Inferior parietal cortex (tissue), 1 donor: ENCODE measurements around the gene RAB8B.

ENCODE experiments used
- DNase-seq: peaks from one replicate; pipeline ENCODE4 v3.0.0-alpha.2; 2016; ENCODE audit errors: extremely low spot score

Gene RAB8B

DNA sequence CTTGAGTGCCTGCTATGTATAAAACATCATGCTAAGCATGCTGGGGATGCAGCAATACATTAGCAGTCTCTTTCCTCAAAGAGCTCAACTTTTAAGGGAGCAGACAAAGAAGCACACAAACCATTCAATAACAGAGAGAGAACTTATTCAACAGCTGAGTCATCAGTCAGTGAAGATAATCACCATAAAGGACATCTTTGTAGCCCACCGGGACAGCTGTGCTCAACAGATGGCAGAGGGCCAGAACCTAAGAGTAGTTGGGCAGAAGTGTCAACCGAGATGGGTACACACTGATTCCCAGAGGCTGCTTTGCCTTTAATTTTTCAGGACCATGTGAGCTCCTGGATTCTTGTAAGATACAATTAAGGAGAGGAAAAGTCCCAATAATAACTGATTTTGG is 4.2 kb upstream of the RAB8B start:
- no peak for DNase-seq

DNA sequence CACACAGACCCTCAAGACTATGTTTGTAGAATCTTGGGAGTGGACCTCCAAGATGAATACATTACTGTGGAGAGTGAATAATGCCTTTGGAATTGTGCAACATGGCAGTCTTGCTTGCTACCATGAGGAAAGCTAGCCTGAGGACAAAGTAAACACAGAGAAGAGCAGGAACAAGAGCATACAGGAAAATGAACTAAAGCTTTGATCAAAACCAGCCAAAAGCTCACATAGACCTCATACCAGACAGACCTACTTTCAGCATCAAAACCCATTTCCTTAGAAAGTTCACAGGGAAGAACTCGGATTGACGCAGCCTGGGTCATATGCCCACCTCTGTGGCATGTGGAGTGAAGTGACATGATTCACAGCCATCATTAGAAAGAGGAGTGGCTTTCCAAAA is 3.3 kb upstream of the RAB8B start:
- no peak for DNase-seq

DNA sequence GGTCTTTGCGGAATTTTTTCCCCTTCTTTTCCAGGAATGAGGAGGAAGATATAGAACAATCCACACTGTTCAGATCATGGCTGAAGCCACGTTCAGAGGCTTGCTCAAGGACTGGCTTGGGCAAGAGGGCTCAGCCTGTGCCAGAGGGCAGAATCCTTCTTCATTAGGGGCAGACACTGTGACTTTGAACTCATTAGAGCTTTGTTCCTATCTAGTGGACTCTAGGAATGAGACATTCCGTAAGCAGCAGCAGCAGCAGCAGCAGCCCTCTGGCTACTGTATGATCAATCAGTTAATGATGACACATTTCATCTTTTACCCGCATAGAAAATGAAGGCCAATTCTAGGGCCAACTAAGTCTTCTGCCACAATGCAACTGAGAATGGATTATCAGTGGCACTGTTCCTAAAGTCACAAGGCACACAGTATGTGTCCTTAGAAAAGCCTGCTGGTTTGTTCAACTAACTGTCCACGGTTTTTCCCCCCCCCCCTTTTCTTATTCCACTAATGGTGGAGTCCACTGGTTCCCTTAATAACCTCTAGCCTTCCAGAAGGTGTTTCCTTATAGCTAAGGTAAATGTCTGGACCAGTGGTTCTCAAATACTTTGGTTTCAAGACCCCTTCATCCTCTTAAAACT is 1.7 kb upstream of the RAB8B start:
- DNase-seq = no peak

DNA sequence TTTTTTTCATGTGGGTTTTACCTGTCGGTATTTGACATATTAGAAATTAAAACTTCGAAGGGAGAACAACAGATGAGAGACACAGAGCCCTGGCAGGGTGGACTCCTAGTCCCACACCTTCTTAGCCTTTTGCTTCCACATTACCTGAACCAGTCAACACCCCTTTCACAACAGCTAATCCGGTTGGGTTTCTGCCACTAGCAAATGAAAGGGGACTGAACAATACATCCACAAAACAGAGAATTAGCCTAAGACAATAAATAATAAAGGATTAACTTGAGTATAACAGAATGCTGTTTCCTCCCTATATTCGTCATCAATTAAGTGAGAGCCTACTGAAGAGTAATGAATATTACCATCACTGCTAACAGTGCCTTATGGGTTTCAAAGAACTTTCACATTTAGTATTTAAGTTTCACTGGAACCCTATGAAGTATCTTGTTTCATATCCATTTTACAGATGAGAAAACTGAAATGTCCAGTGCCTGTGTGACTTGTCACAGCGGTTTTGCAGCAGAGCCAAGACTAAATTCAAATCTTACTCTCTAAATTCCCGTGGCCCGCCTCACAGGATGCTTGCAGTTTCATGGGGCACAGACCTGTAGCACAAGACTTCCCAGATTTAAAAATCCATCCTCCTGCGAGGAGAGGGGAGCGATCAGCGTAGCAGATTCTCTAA is 1.0 kb upstream of the RAB8B start:
- no peak for DNase-seq

DNA sequence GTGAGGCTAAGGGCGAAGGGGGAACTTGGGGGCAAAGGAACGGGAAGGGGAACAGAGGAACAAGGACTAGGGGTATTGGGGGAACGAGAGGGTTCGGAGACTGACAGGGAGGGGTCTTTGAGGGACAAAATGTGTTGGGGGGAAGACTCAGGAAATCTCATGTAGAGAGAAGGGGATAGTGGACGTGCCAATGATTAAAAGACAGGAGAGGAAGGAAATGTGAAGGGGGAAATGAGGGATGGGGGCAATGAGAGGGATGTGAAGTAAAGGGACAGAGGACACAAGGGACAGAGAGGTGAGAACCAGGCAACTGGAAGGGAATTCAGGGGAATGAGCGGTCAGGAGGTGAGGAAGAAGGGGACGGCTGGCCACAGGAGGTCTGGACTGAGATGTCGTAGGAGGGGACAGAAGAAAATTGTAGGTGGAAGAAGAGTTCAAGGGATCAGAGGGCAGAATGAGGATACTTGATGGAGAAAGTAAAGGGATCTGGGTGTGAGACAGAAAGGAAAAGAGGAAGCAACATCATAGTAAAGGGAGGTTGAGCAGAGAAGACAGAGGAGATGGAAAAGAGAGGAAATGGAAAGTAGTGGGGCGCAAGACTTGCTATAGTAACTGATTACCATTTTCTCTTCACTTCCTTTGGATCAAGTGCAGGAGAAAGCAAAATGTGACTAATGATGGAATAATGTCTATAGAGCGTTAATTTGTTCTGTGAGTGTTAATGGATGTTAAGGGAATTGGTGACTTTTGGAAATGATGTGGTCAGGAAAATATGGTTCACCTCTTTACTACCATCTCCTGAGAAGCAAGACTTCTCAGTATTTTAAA is 749 bp downstream of the RAB8B start:
- DNase-seq = no peak

DNA sequence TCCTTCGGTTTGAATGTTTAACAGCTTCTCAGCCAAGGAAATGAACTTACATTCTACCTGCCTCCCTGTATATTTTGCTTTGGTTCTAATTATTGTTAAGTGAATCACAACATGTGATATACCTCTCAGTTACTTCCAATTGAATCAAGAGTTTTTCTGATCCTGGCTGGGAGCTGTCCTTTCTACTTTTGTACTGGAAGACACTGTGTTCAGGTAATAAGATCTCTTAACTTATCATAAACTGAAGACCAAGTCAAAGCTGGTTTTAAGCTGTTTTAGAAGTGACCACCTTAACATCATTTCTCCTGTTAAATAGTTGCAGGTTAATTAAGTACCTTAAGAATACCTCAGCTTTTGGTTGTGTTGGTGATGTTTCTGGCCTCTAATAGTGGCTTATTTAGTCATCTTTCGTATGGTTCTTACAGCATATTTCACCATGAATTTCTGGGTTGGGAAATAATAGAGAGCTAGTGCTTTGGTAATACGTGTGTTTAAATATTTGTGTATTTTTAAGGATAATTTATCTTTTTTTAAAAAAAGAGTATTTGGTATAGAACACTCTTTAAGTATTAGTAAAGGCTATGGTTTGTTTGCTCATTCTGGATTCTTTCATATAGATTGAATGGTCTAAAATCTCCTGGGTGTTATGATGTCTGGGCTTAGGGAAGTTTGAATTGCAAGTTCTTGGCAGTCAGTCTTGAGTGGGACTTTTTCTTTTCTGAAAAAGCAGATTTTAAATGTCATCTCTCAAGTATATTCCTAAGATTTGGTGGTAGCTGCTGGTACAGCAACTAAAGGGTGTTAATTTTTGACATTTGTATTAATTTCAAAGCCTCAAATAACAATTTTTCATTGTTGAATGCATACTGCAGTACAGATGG is 1.6 kb downstream of the RAB8B start:
- DNase-seq = no peak

DNA sequence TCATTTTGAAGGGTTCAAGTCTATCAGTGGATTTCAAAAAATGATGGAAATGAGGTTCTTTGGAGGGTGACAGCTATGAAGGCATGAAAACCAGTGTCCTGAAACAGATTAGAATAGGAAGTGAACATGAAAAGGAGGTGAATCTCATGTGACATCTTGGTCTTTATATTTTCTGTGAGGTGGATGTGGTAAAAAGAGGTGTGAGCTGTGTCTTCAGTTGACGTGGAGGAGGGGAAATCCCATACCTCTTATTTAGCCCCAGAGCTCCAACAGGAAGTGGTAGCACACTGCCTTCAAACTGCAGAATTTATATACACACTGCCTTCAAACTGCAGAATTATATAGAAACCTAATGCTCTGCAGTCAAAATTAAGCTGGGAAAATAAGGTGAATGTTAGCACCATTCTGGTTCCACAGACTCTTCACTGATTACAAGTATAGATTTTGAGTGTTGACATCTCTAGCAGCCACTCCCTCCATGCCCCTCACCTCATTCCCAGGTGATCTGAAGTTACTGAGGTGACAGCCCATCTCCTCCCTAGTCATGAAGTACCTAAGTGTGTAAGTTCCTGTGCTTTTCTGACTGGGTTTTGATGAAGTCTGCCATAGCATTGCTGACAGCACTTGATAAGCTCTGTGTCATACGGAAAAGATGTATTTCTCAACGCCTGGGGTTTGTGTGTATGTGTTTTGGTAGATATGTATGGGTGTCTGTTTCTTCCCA is 2.7 kb downstream of the RAB8B start:
- DNase-seq = no peak

DNA sequence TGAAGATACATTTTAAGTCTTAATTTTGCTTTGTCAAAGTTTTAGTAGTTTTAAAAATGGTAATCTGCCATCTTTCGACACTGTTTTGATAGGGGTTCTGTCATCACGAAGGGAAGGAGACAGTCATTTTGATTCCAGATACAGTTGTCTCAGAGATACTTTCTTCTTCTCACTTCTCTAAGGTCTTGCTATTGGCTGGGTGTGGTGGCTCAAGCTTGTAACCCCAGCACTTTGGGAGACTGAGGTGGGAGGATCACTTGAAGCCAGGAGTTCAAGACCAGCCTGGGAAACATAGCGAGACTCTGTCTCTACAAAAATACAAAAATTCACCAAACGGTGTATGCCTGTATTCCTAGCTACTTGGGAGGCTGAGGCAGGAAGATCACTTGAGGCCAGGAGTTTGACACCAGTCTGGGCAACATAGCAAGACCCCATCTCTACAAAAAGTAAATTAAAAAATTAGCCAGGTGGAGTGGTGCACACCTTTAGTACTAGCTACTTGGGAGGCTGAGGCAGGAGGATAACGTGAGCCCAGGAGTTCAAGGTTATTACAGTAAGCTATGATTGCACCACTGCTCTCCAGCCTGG is 3.3 kb downstream of the RAB8B start:
- no peak for DNase-seq

DNA sequence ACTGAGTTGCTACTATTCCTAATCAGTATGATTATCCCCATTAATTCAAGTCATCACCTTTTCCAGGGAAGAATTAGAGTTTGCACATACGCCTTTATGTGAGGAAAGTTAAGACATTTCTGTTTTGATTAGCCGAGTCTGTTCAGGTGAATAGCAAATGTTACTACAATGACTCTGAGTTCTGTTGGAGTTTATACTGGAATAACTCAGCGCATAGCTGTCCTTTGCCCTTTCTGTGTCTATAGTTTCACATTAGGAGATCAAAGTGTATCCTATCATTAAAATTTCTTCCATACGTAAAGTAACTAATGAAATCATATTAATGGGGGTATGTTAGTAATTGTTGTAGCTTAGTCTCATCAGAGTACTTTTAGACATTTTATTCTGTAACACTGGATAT is 4.9 kb downstream of the RAB8B start:
- no peak for DNase-seq

DNA sequence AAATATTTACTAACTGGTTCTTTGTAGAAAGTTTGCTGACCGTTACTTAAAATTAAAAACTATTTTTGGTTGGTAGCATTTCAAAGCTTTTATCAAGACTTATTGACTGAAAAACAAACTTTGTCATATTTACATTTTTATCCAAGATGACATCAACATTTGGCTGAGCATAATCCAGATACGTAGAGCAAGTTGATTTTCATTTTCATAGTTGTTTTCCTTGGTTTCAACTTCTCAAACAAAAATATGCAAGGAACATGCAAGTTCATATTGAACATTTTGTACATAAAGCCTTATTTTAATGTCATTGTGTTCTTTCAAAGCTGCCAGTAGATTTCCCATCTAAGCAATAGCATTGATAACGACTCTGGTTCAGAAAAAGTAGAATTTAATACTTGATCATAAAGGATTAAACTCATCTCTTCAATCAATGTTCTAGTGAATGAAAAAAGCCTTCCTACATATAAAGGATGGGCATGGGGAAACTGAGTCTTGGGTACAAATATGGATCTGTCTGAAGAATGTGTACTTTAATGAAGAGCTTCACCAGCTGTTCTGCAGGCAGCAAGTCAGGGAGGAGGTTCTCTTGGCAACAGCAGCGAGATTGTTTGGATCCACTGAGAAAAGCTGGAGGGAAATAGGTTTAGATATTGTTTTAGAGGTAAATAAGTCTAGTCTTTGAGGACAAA is 5.6 kb downstream of the RAB8B start:
- DNase-seq = no peak

DNA sequence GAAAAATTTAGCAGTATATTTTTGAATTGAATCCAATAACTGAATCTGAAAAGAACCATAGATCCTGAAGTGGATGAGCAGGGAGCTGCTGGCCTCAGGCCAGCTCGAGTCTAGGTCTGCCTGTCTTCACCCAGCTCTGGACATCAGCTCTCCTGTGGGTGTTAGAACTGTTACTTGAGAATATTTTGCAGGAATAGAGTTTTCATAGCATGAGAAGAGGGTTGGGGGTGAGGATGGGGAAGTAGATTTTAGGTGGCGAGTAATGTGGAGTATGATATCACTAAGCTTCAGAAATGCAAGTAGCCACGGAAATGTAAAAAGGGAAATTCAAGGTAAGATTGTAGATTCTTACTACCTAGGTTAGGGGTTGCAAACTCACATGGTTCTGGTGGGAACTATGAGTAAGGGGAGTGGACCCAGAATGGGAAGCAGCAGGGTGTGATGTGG is 6.2 kb downstream of the RAB8B start:
- DNase-seq = no peak

DNA sequence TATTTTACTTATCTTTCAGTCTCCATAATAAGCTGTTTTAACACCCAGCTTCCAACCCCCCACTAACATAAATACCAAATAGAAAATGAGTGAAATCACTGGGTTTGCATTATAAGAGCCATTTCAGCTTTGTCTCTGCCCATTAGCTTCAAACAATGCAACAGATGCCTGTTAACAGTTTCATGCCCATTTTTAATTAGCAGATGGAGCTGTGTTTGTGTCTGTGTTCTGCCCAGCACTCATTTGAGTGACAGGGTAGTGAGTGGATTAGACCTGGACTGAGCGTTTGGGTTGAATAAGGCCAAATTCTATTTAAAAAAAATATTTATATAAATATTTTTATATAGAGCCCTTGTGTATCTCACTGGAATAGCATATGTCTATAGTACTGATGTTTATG is 7.4 kb downstream of the RAB8B start:
- DNase-seq = no peak

DNA sequence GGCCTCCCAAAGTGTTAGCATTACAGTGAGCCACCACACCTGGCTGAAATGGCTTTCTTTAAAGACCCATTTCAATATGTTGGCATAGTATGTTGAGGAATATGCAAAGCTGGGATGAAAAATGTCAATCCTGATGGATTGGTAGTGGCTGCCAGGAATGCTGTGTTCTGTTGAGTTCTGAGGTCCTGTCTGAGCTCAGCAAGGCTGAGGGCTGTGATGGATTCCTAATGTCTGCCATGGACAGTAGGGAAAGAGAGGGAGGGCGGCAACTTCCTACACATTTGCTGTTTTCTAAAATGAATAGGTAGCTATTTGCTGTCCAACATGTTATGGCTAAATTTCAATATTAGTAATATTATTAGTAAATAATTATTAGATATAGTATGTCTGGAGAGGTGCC is 8.2 kb downstream of the RAB8B start:
- no peak for DNase-seq

DNA sequence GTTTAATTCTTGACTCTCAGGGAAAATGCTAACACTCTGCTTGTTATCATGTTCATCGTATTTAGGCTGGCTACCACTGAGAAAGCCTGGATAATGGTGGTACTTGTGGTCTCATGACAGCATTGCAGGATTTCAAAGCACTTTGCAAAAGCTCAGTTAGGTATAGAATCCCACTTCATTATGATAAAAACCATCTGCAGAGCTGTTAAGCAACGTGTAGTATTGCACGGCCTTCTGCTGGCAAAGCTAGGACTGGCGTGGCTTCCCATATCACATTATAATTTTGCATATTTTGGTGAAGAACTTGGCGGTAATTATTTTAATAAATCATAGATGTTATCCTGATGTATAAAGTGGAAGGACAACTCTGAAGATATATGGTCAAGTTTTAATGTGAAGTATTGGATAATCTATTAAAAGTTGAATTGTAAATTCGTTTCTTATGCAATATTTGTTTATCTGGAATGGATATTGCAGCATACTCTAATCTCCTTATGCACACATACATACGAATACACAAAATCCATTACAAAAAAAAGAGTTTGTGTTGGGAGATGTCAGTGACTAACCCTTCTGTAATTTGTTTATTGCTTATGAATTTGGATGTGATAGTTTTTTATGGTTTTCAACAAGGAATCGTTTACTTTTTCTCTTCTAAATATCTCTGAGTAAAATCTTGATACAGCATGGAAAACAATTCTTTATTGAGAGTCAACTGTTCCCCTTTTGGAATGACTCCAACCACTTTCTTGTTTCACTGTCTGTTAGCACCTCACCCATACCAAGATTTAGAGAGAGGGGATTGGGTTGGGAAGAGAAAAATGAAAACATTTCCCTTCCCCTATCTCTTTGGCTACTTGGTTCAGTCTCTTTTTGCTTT is 9.2 kb downstream of the RAB8B start:
- DNase-seq = no peak

DNA sequence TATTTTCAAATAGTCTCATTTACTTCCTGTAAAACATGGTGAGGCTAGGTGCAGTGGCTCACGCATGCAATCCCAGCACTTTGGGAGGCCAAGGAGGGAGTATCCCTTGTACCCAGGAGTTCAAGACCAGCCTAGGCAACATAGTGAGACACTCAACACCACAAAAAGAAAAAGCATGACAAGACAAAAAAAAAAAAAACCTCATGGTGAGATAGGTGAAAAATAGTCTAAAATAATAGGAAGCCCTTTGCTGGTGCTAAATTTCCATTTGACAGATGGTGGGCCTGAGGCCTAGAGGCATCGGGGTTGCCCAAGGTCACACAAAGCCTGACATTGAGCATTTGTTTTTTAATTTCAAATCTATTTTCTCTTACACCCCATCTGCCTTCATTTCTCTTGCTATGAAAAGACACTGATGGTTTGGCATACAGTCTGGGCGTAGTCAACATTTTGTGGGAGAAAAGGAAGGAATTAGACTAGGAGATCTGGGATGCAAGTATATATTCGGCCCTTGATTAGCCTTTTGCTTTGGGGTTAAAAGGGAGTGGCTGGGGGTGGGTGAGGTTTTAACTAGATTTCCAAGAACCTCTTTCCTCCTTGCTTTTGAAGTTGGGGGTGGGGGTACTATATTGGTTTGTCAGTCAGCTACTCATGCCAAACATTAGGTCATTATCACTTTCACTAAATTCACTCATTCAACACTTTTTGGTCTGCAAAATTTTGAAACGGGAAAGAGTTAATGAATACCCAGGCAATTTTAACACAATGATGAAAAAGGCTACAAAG is 11.3 kb downstream of the RAB8B start:
- DNase-seq = no peak

DNA sequence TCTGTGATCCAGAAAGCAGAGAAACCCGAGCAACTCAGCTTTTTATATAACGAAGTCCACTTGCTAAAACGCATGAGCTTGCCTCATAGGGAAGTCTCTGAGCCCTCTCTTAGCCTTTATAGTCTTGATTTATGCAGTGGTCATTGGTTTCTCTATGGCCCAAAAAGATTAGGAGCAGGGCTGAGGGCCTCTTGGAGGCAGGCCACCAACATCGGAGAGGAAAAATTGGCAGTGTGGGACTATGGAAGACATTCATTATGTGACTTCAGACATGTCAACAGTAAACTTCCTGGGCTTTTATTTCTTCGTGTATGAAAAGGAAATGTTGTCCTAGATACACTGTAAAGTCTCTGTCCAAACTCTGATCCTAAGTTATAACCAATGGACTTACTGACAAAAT is 13.5 kb downstream of the RAB8B start:
- no peak for DNase-seq

DNA sequence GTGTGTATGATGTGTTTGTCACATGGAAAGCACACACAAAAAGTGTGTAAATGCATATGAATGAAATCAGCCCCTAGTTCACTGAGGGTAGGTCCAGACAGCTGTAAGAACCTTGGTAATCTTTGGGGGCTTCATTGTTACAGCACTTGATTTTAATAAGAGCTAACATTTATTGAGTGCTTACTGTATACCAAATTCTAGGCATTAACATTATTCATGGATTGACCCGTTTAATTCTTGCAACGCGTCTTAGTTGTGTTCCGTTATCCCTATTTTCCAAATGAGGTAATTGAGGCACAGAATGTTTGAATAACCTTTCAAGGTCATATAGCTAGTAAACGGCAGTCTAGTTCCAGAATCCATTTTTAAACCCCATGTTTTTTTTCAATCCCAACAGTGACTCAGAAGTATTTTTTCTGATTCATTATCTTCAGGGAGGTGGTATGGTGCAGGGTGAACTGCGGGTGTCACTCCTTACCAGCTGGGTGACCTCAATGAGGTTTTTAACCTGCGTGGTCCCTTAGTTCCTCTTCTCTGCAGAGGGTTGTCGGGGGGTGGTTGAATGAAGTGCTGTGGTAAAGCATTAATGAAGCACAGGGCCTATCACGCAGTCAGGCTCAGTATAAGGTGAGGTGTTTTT is 14.2 kb downstream of the RAB8B start:
- DNase-seq = no peak

DNA sequence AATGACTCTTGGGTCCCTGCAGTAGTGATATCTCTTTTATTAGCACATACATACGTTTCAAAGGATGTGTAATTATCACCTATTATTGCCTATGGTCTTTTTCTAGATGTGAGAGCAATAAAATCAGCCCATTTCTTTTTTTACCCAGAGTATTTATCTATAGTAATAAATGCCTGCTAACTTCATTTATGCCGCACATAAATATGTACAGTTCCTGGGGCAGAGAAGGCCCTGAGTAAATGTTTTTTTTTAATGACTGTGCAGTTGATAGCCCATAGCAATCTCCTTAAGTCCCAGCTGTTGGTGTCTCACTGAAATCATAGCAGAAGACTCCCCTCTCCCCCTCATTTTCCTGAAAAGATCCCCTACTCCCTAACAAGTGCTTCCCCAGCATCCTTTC is 16.7 kb downstream of the RAB8B start:
- DNase-seq = no peak
